Measurements from ENCODE around the gene OR12D1.
"Not testable (repeated sequence)": the region's sequence is repeated elsewhere in the genome, so short reads cannot be mapped to it uniquely, and the experiment has no call there.

Gene OR12D1

GRCh38 chr6:29414588-29414987, at the start of gene OR12D1:
TSS of gene OR12D1 (plus strand) at chr6:29414928.
- DNase-seq (ENCODE audit: low read depth in 2 of 2), result no peak

DNA sequence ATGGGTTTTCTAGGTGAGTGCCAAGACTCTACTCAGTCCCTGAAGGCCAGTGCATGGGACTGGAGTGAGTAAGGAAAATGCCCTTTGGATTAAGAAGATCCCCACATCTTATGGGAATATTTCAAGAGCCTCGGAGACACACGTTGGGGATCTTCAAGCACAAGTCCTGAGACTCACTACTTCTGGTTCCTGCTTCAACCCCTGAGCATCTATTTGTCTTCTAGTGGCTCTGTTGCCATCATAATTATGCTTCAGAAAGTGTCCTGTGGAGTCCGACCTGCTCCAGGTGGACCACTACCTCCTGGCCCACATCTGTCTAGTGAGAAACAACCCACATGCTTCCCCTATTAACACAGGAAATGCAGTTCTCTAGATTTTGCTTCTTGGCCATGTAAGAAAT, 46.0 kb upstream of the OR12D1 start, which contains the start of gene OR5V1:
Gene OR5V1 (minus strand): TSS at position 101 of the 400 bp plus-strand sequence. CDS start 12,670 bp downstream, outside the sequence.
- DNase-seq (ENCODE audit: low read depth in 2 of 2), result no peak

GRCh38 chr6:29375191-29375590, 39.5 kb upstream of the OR12D1 start, which contains the start of gene OR12D3:
TSS of gene OR12D3 (minus strand) at chr6:29375291. CDS start at chr6:29375287, 4 bp downstream.
- DNase-seq (ENCODE audit: low read depth in 2 of 2), result no peak

GRCh38 chr6:29376003-29376402, 38.7 kb upstream of the OR12D1 start:
- DNase-seq (ENCODE audit: low read depth in 2 of 2), result no peak

- no peak for DNase-seq (ENCODE audit: low read depth in 2 of 2)
These were observed 26.2 kb upstream of the OR12D1 start for GRCh38 chr6:29388533-29388932.

- no peak for DNase-seq (ENCODE audit: low read depth in 2 of 2)
These were observed 19.4 kb upstream of the OR12D1 start, which contains the start of gene OR12D2 for GRCh38 chr6:29395331-29395730. TSS of gene OR12D2 (plus strand) at chr6:29395631. CDS start at chr6:29396700, 1,069 bp downstream.

GRCh38 chr6:29399525-29399924, 15.2 kb upstream of the OR12D1 start:
- DNase-seq (ENCODE audit: low read depth in 2 of 2), result no peak

GRCh38 chr6:29403801-29404200, 10.9 kb upstream of the OR12D1 start:
- no peak for DNase-seq (ENCODE audit: low read depth in 2 of 2)

- no peak for DNase-seq (ENCODE audit: low read depth in 2 of 2)
These were observed 4.8 kb downstream of the OR12D1 start for GRCh38 chr6:29419516-29419915.

DNA sequence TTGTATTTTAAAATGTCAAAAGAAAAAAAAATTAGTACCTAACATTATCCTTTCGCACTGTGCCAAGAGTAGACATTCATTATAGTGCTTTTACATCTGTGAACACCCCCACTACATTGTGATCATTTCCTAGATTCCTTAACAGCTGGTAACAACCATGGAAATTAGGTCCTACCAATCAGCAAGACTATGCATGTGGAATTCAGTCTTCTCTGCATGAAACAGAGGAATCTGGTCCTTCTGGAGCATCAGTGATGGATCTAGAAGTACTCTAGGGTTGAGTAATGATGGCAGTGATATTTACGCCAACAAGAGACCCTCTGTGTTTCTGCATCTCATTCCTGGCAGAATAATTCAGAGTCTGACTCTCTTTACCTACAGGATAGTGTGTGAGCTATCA, 9.4 kb downstream of the OR12D1 start:
- no peak for DNase-seq (ENCODE audit: low read depth in 2 of 2)

GRCh38 chr6:29424575-29424974, 9.8 kb downstream of the OR12D1 start:
- no peak for DNase-seq (ENCODE audit: low read depth in 2 of 2)

- DNase-seq (ENCODE audit: low read depth in 2 of 2), result no peak
These were observed 10.3 kb downstream of the OR12D1 start for GRCh38 chr6:29425075-29425474.

- no peak for DNase-seq (ENCODE audit: low read depth in 2 of 2)
These were observed 11.9 kb downstream of the OR12D1 start for GRCh38 chr6:29426654-29427053.

DNA sequence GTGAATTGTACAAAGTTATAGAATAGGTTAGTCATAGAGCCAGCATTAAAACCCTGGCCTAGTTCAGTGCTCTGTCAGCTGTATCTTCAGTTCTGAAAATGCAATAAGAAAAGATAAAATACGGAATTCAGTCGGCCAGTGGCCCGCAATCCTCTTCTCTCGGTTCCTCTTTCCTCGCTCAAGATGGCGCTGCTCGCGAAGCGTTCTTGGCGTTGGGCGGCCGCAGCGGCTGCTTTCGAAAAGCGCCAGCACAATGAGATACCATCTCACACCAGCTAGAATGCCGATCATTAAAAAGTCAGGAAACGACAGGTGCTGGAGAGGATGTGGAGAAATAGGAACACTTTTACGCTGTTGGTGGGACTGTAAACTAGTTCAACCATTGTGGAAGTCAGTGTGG, 22.0 kb downstream of the OR12D1 start:
- DNase-seq (ENCODE audit: low read depth in 2 of 2), result not testable (repeated sequence)

DNA sequence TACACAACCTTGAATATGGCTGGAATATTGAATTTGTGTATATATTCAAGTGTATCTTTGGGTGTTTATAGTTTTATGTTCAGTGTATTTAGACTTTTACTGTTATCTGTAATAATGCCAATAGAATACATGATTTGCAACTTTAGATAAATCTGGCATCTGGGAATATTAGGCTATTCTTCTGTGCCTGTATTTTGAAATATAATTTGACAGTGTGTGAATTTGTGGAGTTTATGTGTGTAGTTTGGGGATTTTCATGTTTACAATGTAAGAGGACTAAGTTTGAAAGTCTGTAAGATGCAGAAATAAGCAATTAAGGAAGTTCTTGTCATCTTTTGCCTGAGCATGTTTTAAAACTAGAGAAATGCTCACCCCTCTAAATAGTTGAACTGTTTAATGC, 24.3 kb downstream of the OR12D1 start, which contains the start of gene OR10C1:
Gene OR10C1 (plus strand): TSS at position 301 of the 400 bp plus-strand sequence. CDS start 710 bp downstream, outside the sequence.
- no peak for DNase-seq (ENCODE audit: low read depth in 2 of 2)

DNA sequence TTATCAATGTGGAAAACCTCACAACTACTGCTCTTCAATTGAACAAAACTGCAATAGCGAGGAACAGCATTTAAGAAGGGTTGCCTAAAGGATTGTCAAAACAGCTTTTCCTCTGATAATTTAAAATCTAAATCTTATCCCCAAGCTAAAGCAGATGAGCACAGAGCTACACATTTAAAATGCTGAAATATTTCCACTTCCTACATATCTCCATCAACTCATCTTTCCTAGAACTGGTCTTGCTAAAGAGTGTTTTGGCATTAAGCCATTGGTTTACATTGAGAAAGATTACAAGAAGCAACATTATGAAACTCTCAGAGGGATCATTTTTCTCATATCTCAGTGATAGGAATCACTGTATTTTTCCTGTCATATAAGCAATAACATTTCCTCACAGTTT, 28.0 kb downstream of the OR12D1 start:
- DNase-seq (ENCODE audit: low read depth in 2 of 2), result no peak

DNA sequence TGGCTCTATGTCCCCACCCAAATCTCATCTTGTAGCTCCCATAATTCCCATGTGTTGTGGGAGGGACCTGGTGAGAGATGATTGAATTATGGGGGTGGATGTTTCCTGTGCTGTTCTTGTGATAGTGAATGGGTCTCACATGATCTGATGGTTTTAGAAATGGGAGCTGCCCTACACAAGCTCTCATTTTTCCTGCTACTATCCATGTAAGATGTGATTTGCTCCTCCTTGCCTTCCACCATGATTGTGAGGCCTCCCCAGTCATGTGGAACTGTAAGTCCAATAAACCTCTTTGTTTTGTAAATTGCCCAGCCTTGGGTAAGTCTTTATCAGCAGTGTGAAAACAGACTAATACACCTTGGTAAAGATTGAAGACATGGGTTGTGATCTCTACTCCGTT, 29.3 kb downstream of the OR12D1 start:
- DNase-seq (ENCODE audit: low read depth in 2 of 2), result not testable (repeated sequence)

- no peak for DNase-seq (ENCODE audit: low read depth in 2 of 2)
These were observed 32.9 kb downstream of the OR12D1 start for GRCh38 chr6:29447670-29448069.

DNA sequence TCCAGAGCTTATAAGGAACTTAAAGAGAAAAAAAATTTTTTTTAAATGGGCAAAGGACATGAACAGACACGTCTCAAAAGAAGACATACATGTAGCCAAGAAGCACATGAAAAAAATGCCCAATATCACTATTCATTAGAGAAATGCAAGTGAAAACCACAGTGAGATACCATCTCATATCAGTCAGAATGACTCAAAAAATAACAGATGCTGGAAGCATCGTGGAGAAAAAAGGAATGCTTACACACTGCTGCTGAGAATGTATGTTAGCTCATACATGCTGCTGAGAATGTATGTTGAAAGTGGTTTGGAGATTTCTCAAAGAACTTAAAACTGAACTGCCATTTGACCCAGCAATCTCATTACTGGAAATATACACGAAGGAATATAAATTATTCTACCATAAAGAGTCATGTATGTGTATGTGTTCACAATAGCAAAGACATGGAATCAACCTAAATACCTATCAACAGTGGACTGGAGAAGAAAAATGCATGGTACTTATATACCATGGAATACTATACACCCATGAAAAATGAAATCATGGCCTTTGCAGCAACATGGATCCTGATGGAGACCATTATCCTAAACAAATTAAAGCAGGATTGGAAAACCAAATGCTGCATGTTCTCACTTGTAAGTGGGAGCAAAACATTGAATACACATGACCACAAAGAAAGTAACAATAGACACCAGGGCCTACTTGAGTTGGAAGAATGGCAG, 36.9 kb downstream of the OR12D1 start:
- DNase-seq (ENCODE audit: low read depth in 2 of 2), result no peak

GRCh38 chr6:29456971-29457370, 42.2 kb downstream of the OR12D1 start, which contains the start of the genes OR11A1 and OR2H1:
TSS of gene OR11A1 (minus strand) at chr6:29457071. CDS start at chr6:29427641, 29,430 bp downstream.
TSS of gene OR2H1 (plus strand) at chr6:29457155. CDS start at chr6:29461770, 4,615 bp downstream.
- no peak for DNase-seq (ENCODE audit: low read depth in 2 of 2)

DNA sequence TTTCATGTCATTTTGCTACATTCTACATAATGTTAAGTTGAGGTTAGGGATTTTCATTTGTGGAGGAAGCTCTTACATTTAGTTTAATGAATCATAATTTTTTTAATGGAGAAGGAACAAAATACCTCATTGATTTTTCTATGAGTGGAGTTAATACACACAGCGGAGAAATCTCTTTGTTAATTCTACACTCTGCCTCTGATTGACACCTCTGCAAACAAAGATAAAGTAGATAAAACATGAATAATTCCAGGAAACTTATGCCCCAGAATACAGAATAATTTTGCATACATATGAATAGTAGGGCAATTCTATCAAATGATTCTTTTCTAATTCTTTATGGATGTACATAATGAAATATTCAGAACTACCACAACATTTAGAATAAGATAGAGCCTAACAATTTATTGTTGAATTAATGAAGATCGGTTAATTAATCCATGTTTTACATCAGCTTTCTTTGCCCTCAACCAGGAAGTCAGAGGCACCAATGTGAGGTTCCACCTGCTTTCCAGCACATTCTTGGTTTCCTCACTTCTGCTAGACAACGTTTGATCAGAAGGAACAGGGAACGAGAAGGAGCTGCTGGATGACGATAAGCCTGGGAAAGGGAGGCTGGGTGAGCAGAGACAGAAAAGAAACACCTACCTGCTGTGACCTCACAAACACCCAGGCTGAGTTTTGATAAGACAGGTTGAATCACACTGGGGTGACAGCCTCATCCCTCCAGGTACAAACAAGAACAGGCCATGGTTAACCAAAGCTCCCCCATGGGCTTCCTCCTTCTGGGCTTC, 46.5 kb downstream of the OR12D1 start:
- DNase-seq (ENCODE audit: low read depth in 2 of 2), result no peak

- no peak for DNase-seq (ENCODE audit: low read depth in 2 of 2)
These were observed 47.3 kb downstream of the OR12D1 start for GRCh38 chr6:29462022-29462421.
